OCI-LY1 (cell line): ENCODE measurements around the gene COMT.

Experiments used
- H2AFZ ChIP-seq: fragments of 200-600 bp; sonication (generic), shearing (Covaris generic); 2 replicates; pipeline ENCODE4 v1.6.0; 2014; ENCODE audit warnings: antibody characterized with exemption, mild to moderate bottlenecking, low read length
- H3F3A ChIP-seq: fragments of 200-600 bp; sonication (generic), shearing (Covaris generic); 2 replicates; pipeline ENCODE4 v1.6.0; 2014; ENCODE audit warnings: mild to moderate bottlenecking, antibody characterized with exemption, low read length, moderate library complexity; ENCODE audit not compliant: insufficient read depth
- H3K27ac ChIP-seq: fragments of 200-600 bp; sonication (generic); 2 replicates; pipeline ENCODE4 v1.5.1; 2014; ENCODE audit warnings: low read length, mixed run types, mild to moderate bottlenecking, low read depth; ENCODE audit not compliant: poor library complexity, severe bottlenecking
- H3K27me3 ChIP-seq: fragments of 200-600 bp; sonication (generic); 2 replicates; pipeline ENCODE4 v1.6.0; 2014; ENCODE audit warnings: antibody characterized with exemption, mild to moderate bottlenecking, low read length, moderate library complexity; ENCODE audit not compliant: insufficient read depth
- H3K36me3 ChIP-seq: fragments of 200-600 bp; sonication (generic); 2 replicates; pipeline ENCODE4 v1.6.1; 2014; ENCODE audit warnings: mild to moderate bottlenecking, antibody characterized with exemption, low read length, moderate library complexity, mixed read lengths; ENCODE audit not compliant: insufficient read depth
- H3K4me1 ChIP-seq: fragments of 200-600 bp; sonication (generic); 2 replicates; pipeline ENCODE4 v1.5.1; 2014; ENCODE audit warnings: mild to moderate bottlenecking, low read length, moderate library complexity; ENCODE audit not compliant: insufficient read depth, severe bottlenecking
- H3K4me2 ChIP-seq: fragments of 200-600 bp; sonication (generic), shearing (Covaris generic); 2 replicates; pipeline ENCODE4 v1.6.1; 2014; ENCODE audit warnings: low read length
- H3K4me3 ChIP-seq: fragments of 200-600 bp; sonication (generic); 2 replicates; pipeline ENCODE4 v1.5.1; 2014; ENCODE audit warnings: low read length, low read depth, mild to moderate bottlenecking, mixed read lengths; ENCODE audit not compliant: poor library complexity, severe bottlenecking
- H3K79me2 ChIP-seq: fragments of 200-600 bp; shearing (Covaris generic); 2 replicates; pipeline ENCODE4 v1.6.1; 2016; ENCODE audit warnings: mixed run types, low read length, mixed read lengths; ENCODE audit not compliant: insufficient read depth
- H3K9ac ChIP-seq: fragments of 200-600 bp; sonication (generic), shearing (Covaris generic); 2 replicates; pipeline ENCODE4 v1.6.1; 2014; ENCODE audit warnings: mild to moderate bottlenecking, low read length, mixed read lengths
- H3K9me2 ChIP-seq: fragments of 200-600 bp; sonication (generic), shearing (Covaris generic); 2 replicates; pipeline ENCODE4 v1.6.1; 2014; ENCODE audit warnings: low read depth, mild to moderate bottlenecking, low read length, mixed read lengths
- H3K9me3 ChIP-seq: fragments of 200-600 bp; shearing (Covaris generic); 2 replicates; pipeline ENCODE4 v1.6.1; 2014; ENCODE audit warnings: low read length, mixed read lengths
- H4K20me1 ChIP-seq: fragments of 200-600 bp; sonication (generic), shearing (Covaris generic); 2 replicates; pipeline ENCODE4 v1.6.0; 2016; ENCODE audit warnings: mild to moderate bottlenecking, low read length; ENCODE audit not compliant: insufficient read depth
- EZH2 ChIP-seq: fragments of 200-600 bp; sonication (generic), shearing (Covaris generic); IDR thresholded peaks from 2 replicates; pipeline ENCODE4 v1.8.0; 2017; ENCODE audit warnings: borderline replicate concordance, mixed run types, mild to moderate bottlenecking, antibody characterized with exemption, low read length, moderate library complexity, mixed read lengths
- TF ChIP-seq, protein P1 (sequence below): fragments of 200-600 bp; sonication (generic), shearing (Covaris generic); IDR thresholded peaks from 2 replicates; pipeline ENCODE4 v1.5.1; 2017; ENCODE audit warnings: mild to moderate bottlenecking, antibody characterized with exemption, low read length, moderate library complexity, mixed read lengths

Gene COMT

DNA sequence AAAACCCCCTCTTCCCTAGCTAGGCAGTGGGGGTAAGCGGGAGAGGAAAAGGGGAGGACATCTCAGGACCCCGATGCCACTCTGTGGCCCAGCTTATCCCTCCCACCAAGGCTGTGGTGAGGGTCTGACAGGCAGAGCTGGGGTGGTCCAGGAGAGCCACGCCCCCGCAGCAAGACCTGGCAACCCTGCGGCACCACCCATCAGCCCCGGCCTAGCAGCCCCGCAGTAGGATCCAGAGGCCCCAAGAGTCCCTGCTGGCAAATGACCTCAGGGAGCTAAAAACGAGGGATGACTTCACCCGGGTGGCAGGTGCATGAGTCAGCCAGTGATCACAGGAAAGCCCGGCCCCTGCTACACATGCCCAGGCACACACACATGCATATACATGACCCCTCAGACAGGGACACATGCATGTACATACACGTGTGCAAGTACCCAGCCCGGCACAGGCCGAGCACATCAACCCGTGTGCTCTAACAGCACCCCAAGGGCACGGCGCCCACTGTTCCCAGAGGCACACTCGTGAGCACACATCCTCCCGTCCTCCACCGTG is 42.7 kb downstream of the COMT start:
- Histone ChIP-seq H3K4me2 (no peak overlapping the region), H3K27me3 (no peaks in the 10 kb centered on the region)

DNA sequence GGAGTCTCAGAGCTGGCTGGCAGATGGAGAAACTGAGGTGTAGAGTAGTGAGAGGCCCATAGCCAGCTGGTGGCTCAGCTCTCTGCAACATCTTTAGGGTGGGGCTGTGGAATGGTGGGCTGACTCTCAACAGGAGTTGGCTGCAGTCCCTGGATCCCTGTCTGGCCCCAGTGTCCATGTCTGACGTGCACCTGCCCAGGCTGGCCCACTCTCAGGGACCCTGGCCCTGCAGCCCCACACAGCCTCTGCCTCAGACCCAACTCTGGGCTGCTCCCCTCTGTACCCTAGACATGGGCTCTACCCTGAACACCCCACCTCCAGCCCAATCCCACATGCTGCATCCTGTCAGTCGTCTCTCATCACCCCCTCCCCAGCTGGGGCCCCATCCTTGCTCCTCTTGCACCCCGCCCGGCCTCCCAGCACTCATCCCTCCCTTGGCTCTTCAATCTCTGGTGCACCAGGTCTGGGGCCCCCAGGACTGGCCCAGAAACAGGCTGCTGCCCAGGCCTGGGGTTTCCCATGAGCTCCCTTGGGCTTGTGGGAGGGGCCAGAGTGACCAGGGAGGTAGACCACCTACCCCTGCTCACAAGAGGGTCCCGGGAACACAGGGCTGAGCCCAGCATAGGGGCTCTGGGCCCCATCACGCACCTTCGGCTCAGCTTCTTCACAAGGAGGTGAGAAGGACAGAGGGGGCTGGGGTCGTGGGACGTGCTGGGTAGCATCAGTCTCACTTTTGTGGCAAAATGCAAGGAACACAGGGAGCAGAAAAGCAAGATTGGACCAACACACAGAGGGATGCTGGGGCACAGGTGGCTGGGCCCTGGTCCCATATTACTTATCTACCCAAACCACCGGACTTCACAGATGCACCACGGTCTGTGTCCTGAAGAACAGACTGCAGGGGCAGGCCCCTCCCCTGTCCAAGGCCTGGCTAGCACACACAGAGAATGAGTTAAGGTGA is 43.6 kb downstream of the COMT start:
- H3K9me2 ChIP-seq = no peaks in the 10 kb centered on the region
- no peaks in the 10 kb centered on the region for H4K20me1 ChIP-seq
- no peaks in the 10 kb centered on the region for H3K79me2 ChIP-seq
- H3K36me3 ChIP-seq = no peaks in the 10 kb centered on the region
- H3K4me2 ChIP-seq = no peak overlapping the region
- H3K4me3 ChIP-seq = no peak overlapping the region
- no peaks in the 10 kb centered on the region for H3K27me3 ChIP-seq
- no peaks in the 10 kb centered on the region for H3F3A ChIP-seq
- H3K27ac ChIP-seq = no peak overlapping the region
- H3K9me3 ChIP-seq = no peaks in the 10 kb centered on the region
- TF ChIP-seq EZH2 = no peak
- TF ChIP-seq, protein P1, sequence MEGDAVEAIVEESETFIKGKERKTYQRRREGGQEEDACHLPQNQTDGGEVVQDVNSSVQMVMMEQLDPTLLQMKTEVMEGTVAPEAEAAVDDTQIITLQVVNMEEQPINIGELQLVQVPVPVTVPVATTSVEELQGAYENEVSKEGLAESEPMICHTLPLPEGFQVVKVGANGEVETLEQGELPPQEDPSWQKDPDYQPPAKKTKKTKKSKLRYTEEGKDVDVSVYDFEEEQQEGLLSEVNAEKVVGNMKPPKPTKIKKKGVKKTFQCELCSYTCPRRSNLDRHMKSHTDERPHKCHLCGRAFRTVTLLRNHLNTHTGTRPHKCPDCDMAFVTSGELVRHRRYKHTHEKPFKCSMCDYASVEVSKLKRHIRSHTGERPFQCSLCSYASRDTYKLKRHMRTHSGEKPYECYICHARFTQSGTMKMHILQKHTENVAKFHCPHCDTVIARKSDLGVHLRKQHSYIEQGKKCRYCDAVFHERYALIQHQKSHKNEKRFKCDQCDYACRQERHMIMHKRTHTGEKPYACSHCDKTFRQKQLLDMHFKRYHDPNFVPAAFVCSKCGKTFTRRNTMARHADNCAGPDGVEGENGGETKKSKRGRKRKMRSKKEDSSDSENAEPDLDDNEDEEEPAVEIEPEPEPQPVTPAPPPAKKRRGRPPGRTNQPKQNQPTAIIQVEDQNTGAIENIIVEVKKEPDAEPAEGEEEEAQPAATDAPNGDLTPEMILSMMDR = no peak
- no peak overlapping the region for H2AFZ ChIP-seq
- H3K4me1 ChIP-seq = peaks cover 8% of the 10 kb centered on the region
- H3K9ac ChIP-seq = no peak overlapping the region

More for the DNA sequence above, 42.7 kb downstream of the COMT start:
- no peak overlapping the region for H3K4me3 ChIP-seq
- H3K9me3 ChIP-seq = no peaks in the 10 kb centered on the region
- no peaks in the 10 kb centered on the region for H3K79me2 ChIP-seq
- TF ChIP-seq EZH2 = no peak
- TF ChIP-seq, protein P1 = no peak
- peaks cover 8% of the 10 kb centered on the region for H3K4me1 ChIP-seq
- no peak overlapping the region for H2AFZ ChIP-seq
- H3K9me2 ChIP-seq = no peaks in the 10 kb centered on the region
- no peaks in the 10 kb centered on the region for H4K20me1 ChIP-seq
- no peaks in the 10 kb centered on the region for H3F3A ChIP-seq
- no peak overlapping the region for H3K9ac ChIP-seq
- H3K36me3 ChIP-seq = no peaks in the 10 kb centered on the region
- no peak overlapping the region for H3K27ac ChIP-seq

- Histone ChIP-seq H4K20me1 (no peaks in the 10 kb centered on the region), H3K27me3 (no peaks in the 10 kb centered on the region), H3K9me2 (no peaks in the 10 kb centered on the region), H3K36me3 (no peaks in the 10 kb centered on the region), H3K27ac (no peak overlapping the region), H3K4me1 (peaks cover 8% of the 10 kb centered on the region), H3F3A (no peaks in the 10 kb centered on the region), H3K4me3 (peak overlapping the region; percentile 68), H3K9me3 (no peaks in the 10 kb centered on the region), H3K79me2 (no peaks in the 10 kb centered on the region), H3K9ac (no peak overlapping the region; the same call in 1 of the 2 replicates), H3K4me2 (peak overlapping the region; percentile 85; the same call in 1 of the 2 replicates), H2AFZ (no peak overlapping the region)
- TF ChIP-seq, protein P1 = no peak
- no peak for TF ChIP-seq EZH2
Observed at GRCh38 chr22:19986011-19986409, 44.4 kb downstream of the COMT start.
